ENCODE results near the gene ACAT2. TPM values are rescaled to one million over a fixed set of nuclear protein-coding genes. Genes with fewer than 3 reads are reported as not detected.
"Not testable (repeated sequence)": the region's sequence is repeated elsewhere in the genome, so short reads cannot be mapped to it uniquely, and the experiment has no call there.

The ACAT2 gene
- total and polyA plus RNA-seq, 7 donors = 1.8 to 3.0 (median 2.3) TPM

DNA sequence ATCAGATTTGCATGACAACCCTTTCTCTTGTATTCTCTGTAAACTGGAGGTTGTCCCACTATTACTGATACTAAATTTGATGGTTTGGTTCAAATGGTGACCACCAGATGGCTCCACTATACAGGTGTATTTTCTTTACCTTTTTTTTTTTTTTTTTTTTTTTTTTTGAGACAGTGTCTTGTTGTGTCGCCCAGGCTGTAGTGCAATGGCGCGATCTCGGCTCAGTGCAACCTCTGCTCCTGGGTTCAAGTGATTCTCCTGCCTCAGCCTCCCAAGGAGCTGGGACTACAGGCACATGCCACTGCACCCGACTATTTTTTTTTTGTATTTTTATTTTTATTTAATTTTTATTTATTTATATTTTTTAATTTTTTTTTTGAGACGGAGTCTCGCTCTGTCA lies 41.1 kb upstream of the ACAT2 start:
- Histone ChIP-seq H3K9me3 (no peaks in the 10 kb centered on the region), H3K36me3 (ENCODE audit: insufficient read depth in 1 of 2, low read depth in 1 of 2) (peaks cover 0 to 11% of the 10 kb centered on the region in 2 donors), H3K27me3 (ENCODE audit: insufficient read depth in 3 of 3, low read length in 2 of 3) (no peaks in the 10 kb centered on the region), H3K4me3 (no peak overlapping the region), H3K27ac (no peak overlapping the region), H3K4me1 (peaks cover 29% of the 10 kb centered on the region)
- ATAC-seq = no peak
- intact Hi-C loops (cut with DNase I) = no loop called here
- WGBS, 3 donors = 79 to 82% (median 80%) methylated on average over 7 of the region's 7 CpGs
- DNase-seq = no peak
- peak; percentile 59 for TF ChIP-seq CTCF (IDR thresholded peaks at IDR 0.05)

- peaks cover 28% of the 10 kb centered on the region for H3K4me1 ChIP-seq
- 97 to 99% (median 98%) methylated on average over 3 of the region's 3 CpGs for WGBS, 3 donors
- DNase-seq; ATAC-seq; H3K27me3 ChIP-seq (ENCODE audit: insufficient read depth in 3 of 3, low read length in 2 of 3); intact Hi-C loops (cut with DNase I); H3K4me3 ChIP-seq; H3K27ac ChIP-seq; H3K9me3 ChIP-seq: not testable (repeated sequence)
- peaks cover 0 to 11% of the 10 kb centered on the region in 2 donors for H3K36me3 ChIP-seq (ENCODE audit: insufficient read depth in 1 of 2, low read depth in 1 of 2)
Observed at GRCh38 chr6:159721981-159722380, 39.9 kb upstream of the ACAT2 start.

DNA sequence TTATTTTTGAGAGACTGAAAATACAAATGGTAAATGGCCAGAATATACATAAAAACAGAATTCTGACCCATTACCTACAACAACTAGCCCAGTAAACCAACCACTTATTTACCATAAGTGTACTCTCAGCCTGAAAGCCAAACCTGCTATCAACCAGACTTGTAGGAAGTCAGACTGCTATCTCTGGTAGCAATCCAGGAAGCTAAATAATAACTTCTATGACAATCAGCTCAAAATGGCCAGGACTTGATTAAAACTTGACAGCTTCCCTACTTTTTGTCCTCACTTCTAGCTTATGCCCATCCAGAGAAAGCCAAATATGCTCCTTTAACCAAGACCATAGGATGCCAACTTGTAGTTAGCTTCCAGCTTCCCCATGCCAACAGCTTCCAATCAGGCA lies 39.2 kb upstream of the ACAT2 start:
- intact Hi-C loops (cut with DNase I) = no loop called here

DNA sequence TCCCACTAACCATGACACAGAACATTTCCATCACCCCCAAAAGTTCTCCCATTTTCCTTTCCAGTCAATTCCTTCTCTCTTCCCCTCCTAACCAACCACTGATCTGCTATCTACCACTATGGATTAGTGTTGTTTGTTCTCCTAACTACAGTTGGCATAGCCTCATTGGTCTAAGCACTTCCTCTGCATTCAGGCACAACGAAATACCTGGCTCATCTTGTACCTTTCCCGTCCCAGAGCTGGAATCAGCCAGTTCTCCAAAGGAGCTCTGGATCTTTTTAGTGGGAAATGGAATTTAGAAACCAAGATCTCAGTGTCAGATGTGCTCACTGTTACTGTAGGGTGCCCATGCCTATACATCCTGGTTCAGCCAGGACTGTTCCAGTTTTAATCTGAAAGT lies 38.6 kb upstream of the ACAT2 start:
- DNase-seq (no peak), ATAC-seq (no peak)
- H3K4me1 ChIP-seq = peaks cover 17% of the 10 kb centered on the region
- intact Hi-C loops (cut with DNase I) = no loop called here
- no peak for TF ChIP-seq CTCF (IDR thresholded peaks at IDR 0.05)
- H3K36me3 ChIP-seq (ENCODE audit: insufficient read depth in 1 of 2, low read depth in 1 of 2) = peaks cover 0 to 11% of the 10 kb centered on the region in 2 donors
- WGBS, 3 donors = 89 to 98% (median 91%) methylated on average over 2 of the region's 2 CpGs
- no peak overlapping the region for H3K27ac ChIP-seq
- H3K9me3 ChIP-seq = no peaks in the 10 kb centered on the region
- no peaks in the 10 kb centered on the region for H3K27me3 ChIP-seq (ENCODE audit: insufficient read depth in 3 of 3, low read length in 2 of 3)
- H3K4me3 ChIP-seq = no peak overlapping the region

More for the DNA sequence above, 39.2 kb upstream of the ACAT2 start:
- DNase-seq = no peak
- TF ChIP-seq CTCF (IDR thresholded peaks at IDR 0.05) = no peak
- H3K36me3 ChIP-seq (ENCODE audit: insufficient read depth in 1 of 2, low read depth in 1 of 2) = peaks cover 0 to 11% of the 10 kb centered on the region in 2 donors
- no peaks in the 10 kb centered on the region for H3K27me3 ChIP-seq (ENCODE audit: insufficient read depth in 3 of 3, low read length in 2 of 3)
- no peaks in the 10 kb centered on the region for H3K9me3 ChIP-seq
- H3K4me3 ChIP-seq = no peak overlapping the region
- no peak overlapping the region for H3K27ac ChIP-seq
- H3K4me1 ChIP-seq = peaks cover 21% of the 10 kb centered on the region
- ATAC-seq = no peak

DNA sequence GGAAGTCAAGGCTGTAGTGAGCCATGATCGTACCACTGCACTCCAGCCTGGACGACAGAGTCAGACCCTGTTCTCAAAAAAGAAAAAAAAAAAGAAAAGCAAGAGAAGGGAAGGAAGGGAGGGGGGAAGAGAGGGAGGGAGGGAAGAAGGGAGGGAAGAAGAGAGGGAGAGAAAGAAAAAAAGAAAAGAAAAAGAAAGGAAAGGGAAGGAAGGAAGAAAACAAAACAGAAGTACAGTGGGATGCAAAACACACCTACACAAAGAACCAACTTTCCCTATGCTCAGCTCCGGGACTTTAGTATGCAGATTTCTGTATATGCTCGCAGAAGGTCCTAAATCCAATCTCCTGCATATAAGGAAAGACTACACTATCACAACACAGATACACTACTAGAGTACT lies 37.1 kb upstream of the ACAT2 start:
- Histone ChIP-seq H3K9me3 (no peaks in the 10 kb centered on the region), H3K27ac (peak overlapping the region; percentile 24), H3K4me3 (no peak overlapping the region), H3K36me3 (ENCODE audit: insufficient read depth in 1 of 2, low read depth in 1 of 2) (peaks cover 0 to 11% of the 10 kb centered on the region in 2 donors), H3K4me1 (peaks cover 29% of the 10 kb centered on the region), H3K27me3 (ENCODE audit: insufficient read depth in 3 of 3, low read length in 2 of 3) (no peaks in the 10 kb centered on the region)
- intact Hi-C loops (cut with DNase I) = no loop called here
- no peak for ATAC-seq
- WGBS, 3 donors = 88 to 95% (median 91%) methylated on average over 4 of the region's 4 CpGs
- TF ChIP-seq CTCF (IDR thresholded peaks at IDR 0.05) = no peak
- DNase-seq = no peak

GRCh38 chr6:159725208-159725607 lies 36.6 kb upstream of the ACAT2 start:
- peaks cover 33% of the 10 kb centered on the region for H3K4me1 ChIP-seq
- H3K9me3 ChIP-seq; H3K27me3 ChIP-seq (ENCODE audit: insufficient read depth in 3 of 3, low read length in 2 of 3); intact Hi-C loops (cut with DNase I); DNase-seq; ATAC-seq; H3K4me3 ChIP-seq: not testable (repeated sequence)
- 94 to 96% (median 94%) methylated on average over 3 of the region's 3 CpGs for WGBS, 3 donors
- H3K27ac ChIP-seq = peak overlapping the region; percentile 97
- H3K36me3 ChIP-seq (ENCODE audit: insufficient read depth in 1 of 2, low read depth in 1 of 2) = peaks cover 0 to 11% of the 10 kb centered on the region in 2 donors

All from psoas muscle (tissue), 8 donors.